GM21447 (cell line): ENCODE data around the gene KRT78.
"Not testable (repeated sequence)": the region's sequence is repeated elsewhere in the genome, so short reads cannot be mapped to it uniquely, and the experiment has no call there.

ENCODE experiments used
- ATAC-seq: cut with Tn5 transposase; IDR thresholded peaks from one replicate; pipeline ENCODE4 v1.9.1; 2021; ENCODE audit not compliant: unreplicated experiment

KRT78 gene

GRCh38 chr12:52872644-52873389, 24.0 kb upstream of the KRT78 start:
- ATAC-seq = no peak

- no peak for ATAC-seq
These were observed 22.7 kb upstream of the KRT78 start for GRCh38 chr12:52871291-52872039.

- ATAC-seq = peak; percentile 65
These were observed 21.8 kb upstream of the KRT78 start for GRCh38 chr12:52870361-52871290.

DNA sequence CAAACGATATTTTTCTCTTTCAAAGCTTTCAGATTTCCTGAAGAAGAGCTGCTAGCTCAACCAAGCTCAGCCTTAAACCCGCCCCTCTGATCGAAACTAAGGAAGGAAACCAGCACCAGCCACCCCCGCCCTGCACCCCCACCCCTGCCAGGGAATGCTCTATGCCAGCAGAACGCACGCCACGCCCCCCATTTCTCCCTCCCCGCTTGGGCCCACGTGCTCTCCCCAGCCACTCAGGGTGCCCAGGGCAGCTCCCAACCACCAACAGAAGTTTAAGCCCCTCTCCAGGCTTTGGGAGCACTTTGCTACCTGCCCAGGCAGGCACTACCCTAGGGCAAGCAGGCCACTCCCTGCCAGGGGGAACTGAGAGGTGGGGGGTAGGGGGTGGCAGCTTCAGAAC, 18.8 kb upstream of the KRT78 start:
- ATAC-seq = no peak

- ATAC-seq = no peak
These were observed 18.4 kb upstream of the KRT78 start for GRCh38 chr12:52867152-52867551.

DNA sequence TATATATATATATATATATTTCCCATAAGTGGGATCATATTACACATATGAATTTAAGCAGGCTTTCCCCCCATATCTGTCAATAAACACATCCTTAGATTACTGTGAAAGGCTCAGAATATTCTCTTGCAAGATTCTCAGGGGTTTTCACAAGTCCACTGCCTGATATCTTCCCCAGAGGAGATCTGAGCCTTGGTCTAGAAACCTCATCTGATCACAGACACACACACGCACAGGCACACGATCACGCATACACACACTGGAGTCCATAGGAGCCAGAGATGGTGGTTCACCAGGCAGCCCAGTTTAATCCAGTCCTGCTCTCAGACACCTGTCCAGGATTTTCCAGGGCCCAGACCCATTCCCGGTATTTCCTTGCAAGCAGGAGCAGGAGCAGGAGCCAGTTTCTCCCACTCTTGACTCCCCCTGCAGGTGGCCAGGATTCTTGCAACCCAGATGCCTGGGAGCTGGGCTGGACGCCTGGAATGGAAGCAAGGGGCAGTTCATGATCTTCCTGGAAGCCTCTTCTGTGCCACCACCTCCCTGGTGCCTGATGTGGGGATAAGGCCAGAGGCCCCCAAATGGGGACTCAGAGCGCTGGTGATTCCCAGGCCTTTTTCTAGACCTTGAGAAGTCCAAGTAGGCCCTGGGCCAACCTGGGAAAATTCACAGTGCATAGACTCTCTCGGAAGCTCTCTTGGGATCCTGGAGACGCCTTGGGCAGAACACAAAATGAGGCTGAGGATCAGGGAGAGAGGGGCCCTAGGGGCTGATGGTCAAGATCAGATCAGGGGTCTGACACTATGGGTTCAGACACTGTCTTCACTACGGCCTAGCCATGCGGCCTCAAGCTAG, 16.5 kb upstream of the KRT78 start:
- no peak for ATAC-seq

GRCh38 chr12:52862023-52862422, 13.2 kb upstream of the KRT78 start:
- ATAC-seq = no peak

DNA sequence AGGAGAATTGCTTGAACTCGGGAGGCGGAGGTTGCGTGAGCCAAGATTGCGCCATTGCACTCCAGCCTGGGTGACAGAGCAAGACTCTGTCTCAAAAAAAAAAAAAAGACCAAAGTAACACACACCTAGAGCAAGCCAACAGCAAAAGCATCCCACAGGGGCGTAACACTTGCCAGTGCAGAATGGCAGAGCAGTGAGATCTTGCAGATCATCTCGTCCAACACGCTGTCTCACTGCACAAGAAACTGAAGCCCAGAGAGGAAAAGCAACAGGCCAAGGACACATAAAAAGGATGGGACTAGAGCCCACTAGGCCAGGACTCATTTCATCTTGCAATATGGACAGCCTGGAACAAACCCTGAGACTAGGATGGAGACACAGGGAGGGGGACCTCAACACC, 12.7 kb upstream of the KRT78 start:
- no peak for ATAC-seq

DNA sequence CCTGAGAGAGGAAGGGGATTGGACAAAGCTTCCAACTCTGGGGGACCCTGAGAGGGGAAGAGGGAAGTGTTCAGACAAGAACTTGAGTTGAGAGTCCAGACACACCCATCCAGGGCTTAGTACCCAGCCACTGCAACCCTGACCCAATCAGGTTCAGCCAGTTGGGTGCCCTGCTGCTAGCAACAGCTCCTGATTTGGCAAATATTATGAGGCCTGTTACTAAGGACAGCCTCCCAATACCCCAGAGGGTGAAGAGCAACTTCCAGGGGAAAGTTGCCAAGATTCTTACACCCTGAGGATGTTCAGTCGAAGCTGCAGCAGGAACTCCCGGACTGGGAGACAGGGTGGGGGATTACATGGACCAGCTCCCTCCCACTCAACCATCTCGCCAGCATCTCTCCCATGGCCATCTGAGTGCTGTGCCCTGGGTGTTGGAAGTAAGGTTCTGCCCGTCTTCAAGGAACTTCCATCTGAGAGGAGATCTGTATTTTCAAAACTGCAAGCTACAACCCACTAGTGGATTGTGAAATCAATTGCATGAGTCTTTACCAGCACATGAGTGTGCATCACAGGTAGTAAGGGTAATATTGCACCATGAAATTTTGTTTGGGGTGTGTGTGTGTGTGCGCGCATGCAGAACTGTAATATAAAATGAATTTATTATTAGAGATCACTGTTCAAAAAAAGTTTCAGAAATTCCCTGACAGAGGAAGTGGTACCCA, 11.5 kb upstream of the KRT78 start:
- ATAC-seq = no peak

DNA sequence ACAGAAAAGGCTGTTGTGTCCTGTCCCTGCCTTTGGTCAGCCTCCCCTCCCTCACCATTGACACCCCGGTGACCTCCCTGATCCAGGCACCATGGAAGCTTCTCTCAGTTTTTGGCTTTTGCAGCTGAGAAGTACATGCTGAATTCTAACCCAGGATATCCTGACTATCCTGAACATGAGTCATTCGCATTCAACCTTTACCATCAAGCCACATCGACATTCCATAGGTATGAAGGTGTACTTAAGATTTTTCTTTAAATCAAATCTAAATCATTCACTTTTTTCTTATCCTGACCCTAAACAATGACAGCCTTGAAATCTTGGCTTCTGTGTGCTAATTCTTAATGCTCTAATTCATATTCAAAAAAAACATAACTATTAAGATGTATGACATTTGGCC, 8.7 kb upstream of the KRT78 start:
- ATAC-seq = no peak

DNA sequence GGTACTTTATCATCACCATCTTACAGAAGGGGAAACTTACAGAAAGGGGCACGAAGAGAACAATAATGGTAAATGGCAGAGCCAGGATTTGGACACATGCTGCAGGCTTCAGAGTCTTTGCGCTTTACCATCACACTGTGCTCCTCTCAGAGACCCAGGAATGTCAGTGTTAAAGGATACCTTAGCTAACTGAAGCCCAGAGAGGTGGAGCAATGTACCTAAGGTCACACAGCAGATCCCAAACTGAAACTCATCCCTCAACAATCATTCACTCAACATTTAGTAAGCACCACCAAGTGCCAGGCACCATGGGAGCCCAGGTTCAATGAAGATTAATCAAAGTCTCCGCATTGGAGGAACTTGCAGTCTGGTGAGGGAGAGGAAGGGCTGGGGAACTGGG, 8.0 kb upstream of the KRT78 start:
- no peak for ATAC-seq

DNA sequence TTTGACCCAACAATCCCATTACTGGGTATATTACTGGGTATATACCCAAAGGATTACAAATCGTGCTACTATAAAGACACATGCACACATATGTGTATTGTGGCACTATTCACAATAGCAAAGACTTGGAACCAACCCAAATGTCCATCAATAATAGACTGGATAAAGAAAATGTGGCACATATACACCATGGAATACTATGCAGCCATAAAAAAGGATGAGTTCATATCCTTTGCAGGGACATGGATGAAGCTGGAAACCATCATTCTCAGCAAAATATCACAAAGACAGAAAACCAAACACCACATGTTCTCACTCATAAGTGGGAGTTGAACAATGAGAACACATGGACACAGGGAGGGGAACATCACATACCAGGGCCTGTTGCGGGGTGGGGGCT, 7.3 kb upstream of the KRT78 start:
- ATAC-seq = not testable (repeated sequence)

- no peak for ATAC-seq
These were observed 3.0 kb upstream of the KRT78 start for GRCh38 chr12:52851787-52852186.

DNA sequence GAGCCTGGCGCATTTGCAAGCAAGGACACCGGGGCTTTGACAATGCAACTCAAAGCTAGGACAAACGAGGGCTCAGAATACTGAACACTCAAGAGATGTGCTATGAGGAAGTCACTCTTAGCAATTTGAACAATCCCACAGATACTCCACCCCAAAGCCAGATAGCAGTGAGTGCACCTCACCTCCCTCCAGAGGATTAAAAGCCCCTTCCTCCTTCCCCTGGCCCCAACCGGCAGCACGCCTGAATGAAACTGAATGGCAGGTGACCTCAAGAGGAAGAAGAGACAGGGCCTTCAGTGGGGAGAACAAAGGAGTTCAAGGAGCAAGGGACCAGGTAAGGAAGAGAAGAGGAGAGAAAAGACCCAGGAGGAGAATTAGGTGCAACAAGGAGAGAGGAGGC, 1.9 kb upstream of the KRT78 start:
- ATAC-seq = no peak

DNA sequence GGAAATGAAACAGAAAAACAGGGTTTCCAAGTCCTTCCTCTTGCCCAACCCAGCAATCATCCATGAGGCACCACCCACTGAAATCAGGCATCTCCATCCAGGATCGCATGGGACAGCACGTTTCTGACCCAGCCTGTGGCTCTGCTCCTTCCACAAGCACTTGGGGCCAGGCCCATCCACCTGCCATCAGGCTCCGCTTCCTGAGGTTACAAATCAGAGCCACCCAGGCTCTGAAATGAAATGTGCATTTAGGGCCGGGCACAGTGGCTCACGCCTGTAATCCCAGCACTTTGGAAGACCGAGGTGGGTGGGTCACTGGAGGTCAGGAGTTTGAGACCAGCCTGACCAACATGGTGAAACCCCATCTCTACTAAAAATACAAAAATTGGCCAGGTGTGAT, 717 bp upstream of the KRT78 start:
- ATAC-seq = no peak

GRCh38 chr12:52847335-52848102, 1.3 kb downstream of the KRT78 start:
- ATAC-seq = no peak

DNA sequence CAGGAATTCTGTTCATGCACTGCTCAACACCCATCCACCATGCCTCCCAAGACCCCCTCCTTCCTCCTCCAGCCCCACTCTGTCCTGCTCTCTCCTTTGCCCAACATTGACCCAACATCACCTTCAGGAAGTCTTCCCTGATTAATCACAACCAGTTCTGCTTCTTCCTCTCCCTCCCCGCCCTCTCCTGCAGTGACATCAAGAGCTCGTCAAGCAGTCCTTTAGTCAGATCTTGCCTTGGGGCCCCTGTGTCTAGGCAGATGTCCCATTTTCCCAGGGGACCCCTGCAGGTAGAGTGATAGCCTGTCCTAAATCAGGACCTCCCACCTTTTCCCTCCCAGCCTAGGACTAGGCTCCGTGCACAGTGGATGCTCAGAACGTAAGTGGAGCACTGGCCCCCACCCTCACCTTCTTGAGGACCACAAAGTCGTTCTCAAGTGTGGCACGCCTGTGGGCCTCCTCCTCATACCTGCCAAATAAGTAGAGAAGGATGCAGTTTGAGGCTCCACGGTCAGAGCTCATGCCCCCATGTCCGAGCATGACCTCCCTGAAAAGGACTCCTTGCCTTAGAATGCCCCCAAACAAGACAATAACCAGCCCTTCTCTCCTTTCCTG, 2.3 kb downstream of the KRT78 start:
- ATAC-seq = no peak

DNA sequence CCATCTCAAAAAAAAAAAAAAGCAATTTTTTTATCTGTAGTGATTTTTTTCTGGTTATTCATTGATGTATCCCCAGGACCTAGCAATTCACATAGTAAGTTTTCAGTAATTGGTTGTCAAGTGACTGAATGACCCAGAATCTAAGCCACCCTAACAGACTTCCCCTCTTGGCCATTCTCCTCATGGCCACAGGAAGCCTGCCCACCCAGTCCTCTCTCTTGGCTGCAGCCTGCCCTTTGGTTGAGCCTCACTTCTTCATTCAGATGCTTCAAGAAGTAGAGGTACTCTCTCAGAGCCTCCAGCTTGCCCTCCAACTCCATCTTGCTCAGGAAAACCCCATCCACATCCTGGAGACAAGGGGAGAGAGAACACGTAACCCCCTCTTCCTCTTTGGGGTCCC, 2.8 kb downstream of the KRT78 start:
- ATAC-seq = no peak

DNA sequence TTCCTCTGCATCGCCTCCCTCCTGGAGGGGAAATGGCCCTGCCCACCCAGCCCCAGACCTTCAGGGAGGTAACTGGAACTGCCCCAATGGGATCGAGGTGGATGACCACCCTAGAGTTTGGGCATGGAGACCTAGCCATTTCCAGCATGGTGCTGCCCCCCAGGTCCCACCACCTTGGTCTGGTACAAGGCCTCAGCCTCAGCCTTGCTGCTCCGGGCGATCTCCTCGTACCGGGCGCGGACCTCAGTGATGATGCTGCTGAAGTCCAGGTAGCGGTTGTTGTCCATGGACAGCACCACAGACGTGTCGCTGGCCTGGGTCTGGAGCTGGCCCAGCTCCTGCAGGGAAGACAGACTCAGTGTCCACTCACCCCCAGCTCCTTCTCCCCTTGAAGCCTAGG, 4.4 kb downstream of the KRT78 start:
- no peak for ATAC-seq
